ENCODE results near the gene AMFR.

The AMFR gene

DNA sequence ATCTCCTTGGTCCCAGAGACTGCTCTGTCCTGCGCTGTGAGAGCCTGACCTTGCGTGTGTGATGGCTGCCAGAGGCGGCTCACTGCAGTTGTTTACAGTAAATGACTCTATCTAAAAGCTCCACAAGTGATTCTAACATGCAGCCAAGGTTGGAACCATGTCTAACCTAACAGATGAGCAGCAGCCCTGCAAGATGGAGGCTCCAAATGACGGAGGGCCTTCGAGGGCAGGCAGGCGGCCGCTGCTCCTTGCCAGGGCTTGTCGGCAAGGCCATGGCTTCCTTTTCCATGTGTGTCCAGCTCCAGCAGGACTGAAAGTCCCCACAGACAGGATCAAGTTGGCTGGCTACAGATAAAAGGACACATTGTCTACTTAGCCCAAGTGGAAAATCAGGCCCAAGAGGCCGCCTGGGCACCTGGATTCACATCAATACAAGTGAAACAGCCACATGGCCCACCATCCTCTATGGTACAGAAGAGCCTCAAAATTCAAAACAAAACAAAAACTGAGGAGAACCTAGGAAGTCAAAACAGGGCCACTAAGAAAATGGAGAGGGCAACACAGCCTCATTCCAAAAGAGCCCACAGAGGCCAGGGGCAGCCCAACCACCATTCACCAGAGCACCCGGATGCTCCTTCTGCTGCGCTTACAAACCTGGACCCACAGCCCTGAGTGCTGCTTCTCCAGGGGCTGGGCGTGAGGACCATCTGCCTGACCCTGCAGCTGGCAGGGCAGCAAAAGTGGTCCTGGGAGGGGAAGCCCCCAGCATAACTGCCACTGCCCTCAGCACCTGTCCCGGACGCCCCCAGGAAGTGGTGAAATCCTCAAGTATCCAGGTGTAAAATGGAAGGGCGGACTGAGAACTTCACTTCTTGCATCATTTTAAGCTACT is 65.0 kb downstream of the AMFR start:
- DNase-seq, result no peak

- no peak for DNase-seq
Measured at GRCh38 chr16:56357765-56358322, 67.5 kb downstream of the AMFR start.

DNA sequence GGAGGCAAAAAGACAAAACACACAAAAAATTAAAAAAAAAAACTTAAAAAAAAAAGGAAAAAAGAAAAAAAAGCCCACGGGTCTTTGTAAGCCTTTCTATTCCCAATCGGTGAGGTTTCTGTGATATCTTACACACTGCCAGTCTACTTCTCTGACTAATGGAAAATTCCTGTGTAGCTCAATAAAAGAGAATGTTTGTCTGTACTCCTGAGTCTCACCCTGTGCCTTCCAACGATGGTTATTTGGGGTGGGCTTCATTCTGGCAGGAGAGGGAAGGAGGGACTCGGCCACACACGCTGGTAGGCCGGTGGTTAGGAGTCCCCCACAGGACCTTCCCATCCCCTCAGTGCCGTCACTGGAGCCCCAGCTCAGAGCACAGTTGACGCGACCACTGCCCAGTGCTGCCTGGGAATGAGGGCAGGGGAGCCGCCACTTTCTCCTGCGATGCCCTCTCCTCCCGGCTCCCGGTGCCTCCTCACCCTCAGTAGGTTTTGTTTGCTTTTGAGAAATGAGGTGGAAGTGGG is 68.0 kb downstream of the AMFR start:
- DNase-seq, result peak; percentile 56

DNA sequence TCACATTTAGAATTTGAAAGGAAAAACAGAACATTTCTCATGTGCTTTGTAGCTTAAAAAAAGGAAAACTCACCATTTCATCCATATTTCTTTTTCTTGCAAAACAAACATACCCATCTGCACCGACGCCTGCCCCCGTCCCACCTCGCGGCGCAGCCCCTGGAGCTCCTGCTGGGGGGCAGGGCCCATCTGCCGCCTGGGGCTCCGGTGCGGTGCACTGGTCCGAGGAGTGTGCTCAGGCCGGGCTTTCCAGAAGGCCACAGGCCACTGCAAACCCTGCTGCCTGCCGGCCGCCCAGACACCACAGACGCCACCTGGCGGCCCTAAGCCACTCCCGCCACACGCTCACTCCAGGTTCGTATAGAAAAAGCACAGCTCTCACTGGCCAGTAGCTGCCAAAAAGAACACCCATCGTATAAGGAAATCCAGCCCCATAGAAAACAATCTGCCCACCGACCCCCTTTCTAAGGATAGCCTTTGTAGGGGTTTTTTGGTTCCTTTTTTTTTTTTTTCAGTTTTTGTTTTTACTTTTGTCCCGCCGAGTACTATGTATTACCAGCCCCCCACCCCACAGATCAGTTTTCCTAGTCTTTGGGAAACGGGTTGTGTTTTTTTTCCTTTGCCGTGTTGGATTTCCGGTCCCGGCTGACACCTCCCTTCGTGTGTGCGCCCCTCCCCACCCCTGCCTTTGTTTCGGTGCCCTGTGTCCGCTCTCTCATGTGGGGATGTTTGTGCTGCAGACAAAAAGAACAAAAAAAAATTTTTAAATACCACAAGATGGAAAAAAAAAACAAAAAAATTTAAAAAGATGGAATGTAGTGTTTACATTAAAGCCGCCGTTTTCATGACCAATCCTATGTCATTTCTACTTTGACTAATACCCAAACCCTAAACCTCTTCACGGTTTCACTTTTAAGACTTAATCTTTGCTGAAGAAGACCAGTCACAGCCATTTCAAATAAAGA is 68.8 kb downstream of the AMFR start:
- peak; percentile 89 for DNase-seq

DNA sequence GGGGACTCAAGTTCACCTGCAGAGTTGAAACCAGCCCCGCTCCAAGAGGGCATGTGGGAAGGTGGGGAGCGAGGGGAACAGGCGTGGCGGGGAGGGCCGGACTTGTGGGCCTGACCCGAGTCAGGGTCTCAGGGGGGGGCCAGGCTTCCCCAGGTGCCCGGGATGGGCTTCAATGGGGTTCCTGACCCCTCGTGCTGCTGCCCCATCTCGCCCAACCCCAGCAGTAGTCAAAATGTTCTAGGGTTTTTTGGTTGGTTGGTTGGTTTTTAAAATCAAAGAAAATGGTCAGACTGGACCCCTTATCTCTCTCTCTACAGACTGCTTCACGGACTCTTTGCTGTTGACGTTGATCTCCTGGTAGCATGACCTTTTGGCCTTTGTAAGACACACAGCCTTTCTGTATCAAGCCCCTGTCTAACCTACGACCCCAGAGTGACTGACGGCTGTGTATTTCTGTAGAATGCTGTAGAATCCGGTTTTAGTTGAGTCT is 69.5 kb downstream of the AMFR start:
- DNase-seq, result no peak

GRCh38 chr16:56355221-56355620 is 70.1 kb downstream of the AMFR start:
- DNase-seq, result no peak

DNA sequence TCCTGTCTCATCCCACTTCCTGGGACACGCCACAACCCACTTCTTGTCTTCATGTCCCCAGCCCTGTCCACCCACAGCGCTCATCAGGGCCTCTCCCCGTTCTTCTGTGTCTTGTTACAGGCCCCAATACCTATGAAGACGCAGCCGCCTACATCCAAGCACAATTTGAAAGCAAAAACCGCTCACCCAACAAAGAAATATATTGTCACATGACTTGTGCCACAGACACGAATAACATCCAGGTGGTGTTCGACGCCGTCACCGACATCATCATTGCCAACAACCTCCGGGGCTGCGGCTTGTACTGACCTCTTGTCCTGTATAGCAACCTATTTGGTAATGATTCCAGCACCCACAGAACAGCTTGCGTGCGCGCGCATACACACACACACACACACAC is 70.6 kb downstream of the AMFR start:
- DNase-seq, result no peak

DNA sequence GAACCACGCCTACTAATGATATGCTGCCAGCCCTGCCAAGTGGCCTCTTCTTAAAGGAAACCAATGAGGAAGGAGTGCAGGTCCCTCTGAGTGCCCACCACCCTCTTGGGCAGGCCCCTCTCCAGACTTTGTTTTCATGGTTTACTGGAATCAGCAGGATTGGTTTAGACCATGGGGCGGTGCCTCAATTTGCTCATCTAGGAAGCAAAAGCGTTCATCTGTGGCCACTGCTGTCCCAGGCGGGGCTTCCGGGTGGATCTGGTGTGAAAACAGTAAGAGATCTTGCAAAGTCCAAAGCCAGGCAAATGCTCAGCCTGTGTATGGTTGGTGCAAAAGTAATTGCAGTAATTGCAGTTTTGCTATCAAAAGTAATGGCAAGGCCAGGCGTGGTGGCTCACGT is 71.3 kb downstream of the AMFR start:
- DNase-seq, result no peak

- no peak for DNase-seq
Measured at GRCh38 chr16:56353054-56353921, 72.1 kb downstream of the AMFR start.

GRCh38 chr16:56352351-56353053 is 72.8 kb downstream of the AMFR start:
- DNase-seq, result no peak

GRCh38 chr16:56351481-56351880 is 73.9 kb downstream of the AMFR start:
- DNase-seq, result no peak

DNA sequence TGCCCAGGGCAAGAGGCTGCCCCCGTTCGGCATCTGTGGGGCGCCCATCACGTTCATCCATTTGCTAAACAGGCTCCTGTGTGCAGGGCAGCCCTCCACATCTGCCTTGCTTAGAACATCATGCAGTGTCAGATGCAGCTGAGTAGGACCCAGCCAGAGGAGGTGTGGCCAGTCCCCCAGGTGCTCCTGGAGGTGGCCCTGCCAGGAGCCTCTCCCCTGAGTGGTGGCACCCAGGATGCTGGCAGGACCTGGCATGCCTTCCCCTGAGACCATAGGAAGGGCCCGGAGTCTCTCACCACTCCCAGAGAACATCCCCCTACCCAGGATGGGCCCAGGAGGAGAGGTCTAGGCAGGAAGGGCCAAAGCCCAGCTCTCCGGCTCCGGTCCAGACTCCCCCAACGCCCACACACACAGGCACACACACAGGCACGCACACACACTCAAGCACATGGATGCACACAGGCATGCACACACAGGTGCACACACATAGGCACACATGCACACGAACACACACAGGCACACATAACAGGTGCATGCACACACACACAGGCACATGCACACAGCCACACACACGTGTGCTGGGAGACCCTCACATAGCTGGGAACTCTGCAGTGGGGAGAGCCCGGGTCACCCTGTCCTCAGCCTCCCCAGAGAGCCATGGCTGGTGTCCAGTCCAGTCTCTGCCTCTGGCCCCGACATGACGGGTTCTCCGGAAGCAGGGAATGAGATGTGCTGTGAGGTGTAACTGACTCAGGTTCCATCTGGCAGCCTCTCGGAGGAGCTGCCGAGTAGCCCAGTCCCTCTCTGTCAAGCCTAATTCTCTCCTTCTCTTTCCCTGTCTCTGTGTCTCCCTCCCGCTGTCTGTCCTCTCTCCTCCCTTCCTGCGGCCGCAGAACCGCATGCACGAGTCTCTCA is 74.6 kb downstream of the AMFR start:
- no peak for DNase-seq

- DNase-seq, result no peak
Measured at GRCh38 chr16:56349711-56350161, 75.6 kb downstream of the AMFR start.

DNA sequence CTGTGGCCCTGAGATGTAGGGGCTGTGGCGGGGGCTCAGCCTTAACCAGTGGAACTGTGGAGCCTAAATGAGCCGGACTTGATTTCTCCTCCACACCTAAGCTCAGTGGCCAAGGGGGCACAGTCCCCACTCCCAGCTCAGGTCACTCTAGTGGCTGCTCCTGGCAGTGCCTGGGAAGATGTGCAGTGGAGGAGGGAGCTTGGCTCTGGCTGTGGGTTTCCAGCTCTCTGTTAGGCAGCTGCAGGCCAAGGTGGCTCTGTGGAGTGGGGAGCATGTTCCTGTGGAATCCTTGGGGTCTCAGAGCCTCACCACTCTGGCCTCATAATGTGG is 76.3 kb downstream of the AMFR start:
- DNase-seq, result no peak

DNA sequence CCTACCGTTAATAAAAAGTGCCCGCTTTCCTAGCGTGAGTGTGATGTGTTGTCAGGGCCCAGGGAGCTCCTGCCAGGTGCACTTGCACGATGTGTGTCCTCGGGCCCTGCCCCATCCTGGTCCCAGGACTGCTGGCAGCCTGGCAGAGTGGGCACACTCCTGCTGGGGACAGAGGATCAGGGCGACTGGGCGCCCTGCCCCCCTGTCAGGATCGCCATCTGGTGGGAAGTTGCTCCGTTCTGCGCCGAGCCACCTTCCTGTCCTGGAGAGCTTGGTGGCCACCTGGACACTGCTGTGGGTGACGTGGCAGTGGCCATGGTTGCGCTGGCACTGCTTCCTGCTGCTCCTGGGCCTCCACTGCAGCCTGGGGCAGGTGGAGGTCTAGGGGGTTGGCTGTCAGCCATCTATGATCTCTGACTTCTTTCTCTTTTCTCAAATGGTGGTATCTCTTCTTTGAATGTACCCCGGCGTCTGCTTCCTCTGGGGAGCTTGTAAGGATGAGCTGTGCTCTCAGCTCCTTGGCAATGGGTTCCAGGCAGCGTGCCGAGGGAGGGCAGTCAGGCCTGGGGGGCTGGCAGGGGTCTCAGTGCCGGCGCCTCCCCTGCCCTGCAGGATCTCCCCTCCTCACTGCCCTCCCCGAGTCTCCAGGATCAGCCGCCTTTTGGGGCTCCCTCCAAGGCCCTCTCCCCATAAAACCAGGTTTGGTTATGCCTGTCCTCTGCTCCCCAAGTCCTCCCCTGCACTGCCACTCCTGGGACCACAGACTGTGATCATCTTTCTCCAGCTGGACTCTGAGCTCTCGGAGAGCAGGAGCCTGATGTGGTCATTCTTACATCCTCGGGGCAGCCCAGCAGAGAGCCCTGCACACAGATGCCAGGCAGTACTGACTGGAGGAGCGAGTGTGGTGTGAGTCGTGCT is 76.9 kb downstream of the AMFR start:
- peak; percentile 47 for DNase-seq

DNA sequence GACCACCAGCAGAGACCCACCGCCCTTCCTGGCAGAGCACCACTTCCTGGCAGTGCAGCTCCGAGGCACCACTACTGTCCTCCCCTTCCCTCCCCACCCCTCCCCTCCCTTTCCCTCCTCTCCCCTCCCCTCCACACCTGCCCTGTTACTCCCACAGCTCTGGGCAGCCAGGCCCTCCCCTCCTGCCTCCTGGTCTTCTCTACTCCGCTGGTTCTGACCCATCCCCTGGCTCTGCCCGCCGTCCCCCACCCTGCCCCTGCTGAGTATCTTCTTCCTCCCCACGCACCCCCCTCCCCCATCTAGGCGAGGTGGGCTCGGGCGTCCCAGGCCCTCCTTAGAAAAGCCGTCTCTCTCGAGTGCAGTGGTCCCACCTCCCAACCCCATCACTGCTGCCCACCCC is 77.7 kb downstream of the AMFR start:
- no peak for DNase-seq

- no peak for DNase-seq
Measured at GRCh38 chr16:56347166-56347565, 78.2 kb downstream of the AMFR start.

DNA sequence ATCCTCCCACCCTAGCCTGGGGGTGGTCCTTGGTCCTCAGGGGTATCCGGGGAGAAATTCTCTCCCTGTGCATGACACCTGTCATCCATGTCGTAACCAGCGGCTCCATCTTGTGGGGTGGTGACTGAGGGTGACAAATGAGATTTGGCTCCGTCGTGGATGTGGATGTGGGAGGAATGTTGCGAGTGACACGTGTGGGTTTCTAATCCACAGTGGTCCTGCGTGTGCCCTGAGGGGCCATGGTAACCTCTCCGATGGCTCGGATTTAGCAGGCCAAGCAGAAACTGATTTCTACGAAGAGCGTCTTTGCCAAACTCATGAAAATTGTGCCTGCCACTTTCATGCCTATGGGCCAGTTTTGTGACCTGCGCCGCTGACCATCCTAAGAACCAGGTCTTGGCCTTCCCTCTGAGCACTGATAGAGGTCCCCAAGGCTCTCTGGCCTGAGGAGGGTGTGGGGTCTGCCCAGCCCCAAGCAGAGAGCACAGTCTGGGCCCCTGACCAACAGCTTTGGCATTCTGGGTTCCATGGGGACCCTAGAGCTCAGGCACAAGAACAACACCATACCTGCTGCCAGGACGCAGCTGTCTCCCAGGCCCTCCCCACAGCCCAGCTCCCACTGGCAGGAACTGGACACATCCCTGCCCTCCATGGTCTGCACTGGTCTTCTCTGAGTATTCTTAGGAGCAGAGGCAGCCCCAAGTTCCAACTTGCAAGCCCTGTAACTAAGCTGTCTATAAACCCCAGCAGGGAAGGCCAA is 79.0 kb downstream of the AMFR start:
- no peak for DNase-seq

Data from HCEC 1CT (cell line).